Psoas muscle (tissue), 8 donors: ENCODE results near the gene GCKR. TPM values are rescaled to one million over a fixed set of nuclear protein-coding genes. Genes with fewer than 3 reads are reported as not detected.

Experiments
- ATAC-seq, 4 donors: fragments of 200-7000 bp; cut with Tn5 transposase; one replicate each; pipeline ENCODE4 v1.9.1; 2020; ENCODE audit warnings: moderate library complexity in 3 of 4, mild to moderate bottlenecking in 2 of 4
- DNase-seq, 2 donors: peaks; one replicate each; pipeline ENCODE4 v3.0.0-alpha.2; 2020
- H3K27ac ChIP-seq: fragments of 200-600 bp; one replicate; pipeline ENCODE4 v1.8.0; 2022
- H3K27me3 ChIP-seq, 3 donors: fragments of 200-600 bp in 1 of 3; one replicate each; pipeline versions ENCODE4 v1.6.1 to v1.8.0; 2013 to 2022; ENCODE audit warnings: low read length in 2 of 3, mild to moderate bottlenecking in 2 of 3, moderate library complexity in 1 of 3; ENCODE audit not compliant: insufficient read depth in 3 of 3
- H3K36me3 ChIP-seq, 2 donors: fragments of 200-600 bp in 1 of 2; one replicate each; pipeline versions ENCODE4 v1.6.1 to v1.8.0; 2013 to 2022; ENCODE audit warnings: low read depth in 1 of 2, mild to moderate bottlenecking in 1 of 2, moderate library complexity in 1 of 2; ENCODE audit not compliant: insufficient read depth in 1 of 2
- H3K4me1 ChIP-seq: fragments of 200-600 bp; one replicate; pipeline ENCODE4 v1.8.0; 2022
- H3K4me3 ChIP-seq: fragments of 200-600 bp; one replicate; pipeline ENCODE4 v1.8.0; 2022; ENCODE audit warnings: mild to moderate bottlenecking
- H3K9me3 ChIP-seq: fragments of 200-600 bp; one replicate; pipeline ENCODE4 v1.8.0; 2022
- CTCF ChIP-seq: fragments of 200-600 bp; IDR thresholded peaks from one replicate; pipeline ENCODE4 v1.8.0; 2022; ENCODE audit warnings: antibody characterized with exemption
- WGBS, 3 donors: extraction: QIAGEN DNeasy Blood & Tissue Kit; methylation state at CpG; one replicate each; pipeline versions ENCODE4 v1.1.6 to v1.1.7; 2013; 5-methylcytosine and 5-hydroxymethylcytosine counted together
- intact Hi-C, 2 donors: fragments of 100-400 bp; cut with DNase I; formaldehyde crosslinking; loops; one replicate each; pipeline versions ENCODE4 v1.11.0 to v1.14.2; 2022
- polyA plus RNA-seq, 3 donors: library from polyadenylated mRNA; stranded (reverse); fragments of 200-250 nt; gene quantifications; one replicate each; pipeline ENCODE4 v1.2.3, GENCODE V29; 2013
- total RNA-seq, 4 donors: library from RNA; stranded (reverse); fragmentation: NEBNext Ultra II Directional in 2 of 4; extraction: Animal tissue kit (Norgen Biotek cat#: 25700) in 2 of 4; gene quantifications; one replicate each; pipeline versions ENCODE4 v1.2.1 to v1.2.4, GENCODE V29; 2021 to 2023
- donor health status: healthy with polysubstance abuse.
- donor health status: DM: no; HTN: no; CAD: no; lungs with moderate emphysema.
- donor health status: Bipolar disorder and iron deficiency.
- donor health status: healthy.
- donor health status: DM: yes; HTN: yes; CAD: no.
- donor health status: DM: no; HTN: no; CAD: no.
- donor health status: DM: no; HTN: no; CAD: no.
- donor health status: DM: yes; HTN: yes; CAD: no.

The GCKR gene
- total and polyA plus RNA-seq, 7 donors, result 0.05 to 2.0 (median 1.0) TPM; not detected in 3

GRCh38 chr2:27571681-27572080 is 75.0 kb downstream of the GCKR start:
- WGBS, 3 donors, result 91 to 95% (median 93%) methylated on average over 1 of the region's 1 CpG
- H3K9me3 ChIP-seq, result peaks cover 3% of the 10 kb centered on the region
- no peak for TF ChIP-seq CTCF
- peaks cover 0 to 7% (median 3%) of the 10 kb centered on the region in 3 donors for H3K27me3 ChIP-seq
- H3K27ac ChIP-seq, result no peak overlapping the region
- H3K4me1 ChIP-seq, result no peaks in the 10 kb centered on the region
- H3K4me3 ChIP-seq, result no peak overlapping the region
- DNase-seq, result no peak
- ATAC-seq, result no peak
- intact Hi-C loops, result no loop called here
- no peaks in the 10 kb centered on the region for H3K36me3 ChIP-seq

DNA sequence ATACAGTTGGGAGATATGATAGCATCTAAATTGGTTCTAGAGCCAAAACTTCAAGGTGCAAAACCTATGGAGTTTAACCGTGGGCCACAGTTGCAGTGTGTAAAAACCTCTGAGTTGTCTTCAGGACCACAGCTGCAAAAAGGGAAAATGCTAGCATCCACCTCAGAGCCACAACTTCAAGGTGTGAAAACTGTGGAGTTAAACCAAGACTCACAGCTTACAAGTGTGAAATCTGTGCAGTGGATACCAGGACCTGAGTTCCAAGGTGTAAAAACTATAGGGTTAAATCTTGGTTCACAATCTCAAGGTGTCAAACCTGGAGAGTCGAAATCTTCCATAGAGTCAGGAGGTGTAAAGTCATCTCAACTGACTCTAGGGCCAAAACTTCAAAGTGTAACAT is 75.8 kb downstream of the GCKR start:
- H3K4me1 ChIP-seq, result no peaks in the 10 kb centered on the region
- WGBS, 3 donors, result 85 to 90% (median 87%) methylated on average over 2 of the region's 2 CpGs
- H3K27me3 ChIP-seq, result peaks cover 0 to 4% (median under 1%) of the 10 kb centered on the region in 3 donors
- no peak for TF ChIP-seq CTCF
- peaks cover 3% of the 10 kb centered on the region for H3K9me3 ChIP-seq
- H3K4me3 ChIP-seq, result no peak overlapping the region
- H3K27ac ChIP-seq, result no peak overlapping the region
- no peak for DNase-seq
- no peak for ATAC-seq
- H3K36me3 ChIP-seq, result no peaks in the 10 kb centered on the region
- intact Hi-C loops, result no loop called here

DNA sequence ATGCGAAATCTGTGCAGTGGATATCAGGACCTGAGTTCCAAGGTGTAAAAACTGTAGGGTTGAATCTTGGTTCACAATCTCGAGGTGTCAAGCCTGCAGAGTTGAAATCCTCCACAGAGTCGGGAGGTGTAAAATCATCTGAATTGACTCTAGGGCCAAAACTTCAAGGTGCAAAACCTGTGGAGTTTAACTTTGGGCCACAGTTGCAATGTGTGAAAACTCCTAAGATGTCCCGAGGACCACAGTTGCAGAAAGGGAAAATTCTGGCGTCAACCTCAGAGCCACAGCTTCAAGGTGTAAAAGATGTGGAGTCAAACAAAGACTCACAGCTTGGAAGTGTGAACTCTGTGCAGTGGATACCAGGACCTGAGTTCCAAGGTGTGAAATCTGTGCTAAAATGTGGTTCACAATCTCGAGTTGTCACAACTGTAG is 76.4 kb downstream of the GCKR start:
- no peak for TF ChIP-seq CTCF
- Histone ChIP-seq H3K4me3 (no peak overlapping the region), H3K27me3 (no peaks in the 10 kb centered on the region), H3K36me3 (no peaks in the 10 kb centered on the region), H3K9me3 (peaks cover 6% of the 10 kb centered on the region), H3K27ac (no peak overlapping the region), H3K4me1 (no peaks in the 10 kb centered on the region)
- ATAC-seq (no peak), DNase-seq (no peak)
- WGBS, 3 donors, result 66 to 75% (median 68%) methylated on average over 6 of the region's 6 CpGs
- intact Hi-C loops, result no loop called here

Other genes starting within 250 kb of the GCKR start
- under 1 TPM in 3 of 4 donors, not detected in 1; 0.10 to 0.92 (median 0.34) TPM for gene SLC30A3, start 233.8 kb upstream of the GCKR start, total RNA-seq
- under 1 TPM; 0.03 to 0.16 (median 0.09) TPM for gene SLC30A3, start 233.8 kb upstream of the GCKR start, polyA plus RNA-seq
- not detected for gene DNAJC5G, start 221.4 kb upstream of the GCKR start, total RNA-seq
- not detected for gene DNAJC5G, start 221.4 kb upstream of the GCKR start, polyA plus RNA-seq
- 100 to 1,000 TPM; 387 to 784 (median 462) TPM for gene TRIM54, start 214.4 kb upstream of the GCKR start, total RNA-seq
- gene TRIM54, start 214.4 kb upstream of the GCKR start, polyA plus RNA-seq, result 100 to 1,000 TPM; 136 to 315 (median 282) TPM
- gene UCN, start 188.4 kb upstream of the GCKR start, total RNA-seq, result under 1 TPM in 1 of 4 donors, not detected in 3; 0.46 TPM
- gene UCN, start 188.4 kb upstream of the GCKR start, polyA plus RNA-seq, result 1 to 10 TPM in 1 of 3 donors, under 1 TPM in 2; 0.26 to 3.6 (median 0.44) TPM
- 10 to 100 TPM; 11.9 to 20.9 (median 14.9) TPM for gene MPV17, start 173.7 kb upstream of the GCKR start, total RNA-seq
- 10 to 100 TPM; 13.1 to 29.0 (median 14.5) TPM for gene MPV17, start 173.7 kb upstream of the GCKR start, polyA plus RNA-seq
- 10 to 100 TPM; 17.5 to 44.9 (median 31.1) TPM for gene GTF3C2, start 140.1 kb upstream of the GCKR start, total RNA-seq
- gene GTF3C2, start 140.1 kb upstream of the GCKR start, polyA plus RNA-seq, result 10 to 100 TPM; 21.6 to 49.4 (median 24.2) TPM
- 10 to 100 TPM; 36.6 to 61.0 (median 56.3) TPM for gene EIF2B4, start 126.5 kb upstream of the GCKR start, total RNA-seq
- gene EIF2B4, start 126.5 kb upstream of the GCKR start, polyA plus RNA-seq, result 10 to 100 TPM; 56.1 to 72.9 (median 71.1) TPM
- gene SNX17, start 126.2 kb upstream of the GCKR start, total RNA-seq, result 10 to 100 TPM; 53.9 to 73.9 (median 57.3) TPM
- gene SNX17, start 126.2 kb upstream of the GCKR start, polyA plus RNA-seq, result 10 to 100 TPM; 50.1 to 96.4 (median 94.0) TPM
- 10 to 100 TPM in 2 of 4 donors, 1 to 10 TPM in 2; 5.8 to 14.6 (median 8.7) TPM for gene ZNF513, start 116.1 kb upstream of the GCKR start, total RNA-seq
- 10 to 100 TPM; 10.2 to 11.5 (median 10.7) TPM for gene ZNF513, start 116.1 kb upstream of the GCKR start, polyA plus RNA-seq
- gene PPM1G, start 87.2 kb upstream of the GCKR start, total RNA-seq, result 10 to 100 TPM; 44.0 to 83.6 (median 68.4) TPM
- gene PPM1G, start 87.2 kb upstream of the GCKR start, polyA plus RNA-seq, result 100 to 1,000 TPM in 2 of 3 donors, 10 to 100 TPM in 1; 83.4 to 167 (median 127) TPM
- 100 to 1,000 TPM in 2 of 4 donors, 10 to 100 TPM in 2; 83.8 to 138 (median 103) TPM for gene NRBP1, start 68.2 kb upstream of the GCKR start, total RNA-seq
- gene NRBP1, start 68.2 kb upstream of the GCKR start, polyA plus RNA-seq, result 100 to 1,000 TPM; 120 to 238 (median 151) TPM
- 1 to 10 TPM in 3 of 4 donors, not detected in 1; 1.5 to 2.2 (median 1.7) TPM for gene KRTCAP3, start 54.5 kb upstream of the GCKR start, total RNA-seq
- gene KRTCAP3, start 54.5 kb upstream of the GCKR start, polyA plus RNA-seq, result 1 to 10 TPM in 1 of 3 donors, under 1 TPM in 2; 0.26 to 1.7 (median 0.39) TPM
- gene IFT172, start 7.1 kb upstream of the GCKR start, total RNA-seq, result 10 to 100 TPM in 1 of 4 donors, 1 to 10 TPM in 3; 4.4 to 10.1 (median 5.9) TPM
- gene IFT172, start 7.1 kb upstream of the GCKR start, polyA plus RNA-seq, result 1 to 10 TPM; 6.0 to 9.5 (median 7.5) TPM
- 10 to 100 TPM in 1 of 4 donors, 1 to 10 TPM in 3; 1.9 to 38.1 (median 3.0) TPM for gene FNDC4, start 1.6 kb upstream of the GCKR start, total RNA-seq
- gene FNDC4, start 1.6 kb upstream of the GCKR start, polyA plus RNA-seq, result 10 to 100 TPM in 2 of 3 donors, 1 to 10 TPM in 1; 1.7 to 23.2 (median 10.9) TPM
- 10 to 100 TPM in 3 of 4 donors, 1 to 10 TPM in 1; 6.0 to 17.0 (median 12.8) TPM for gene ZNF512, start 86.2 kb downstream of the GCKR start, total RNA-seq
- 1 to 10 TPM; 5.1 to 9.4 (median 9.3) TPM for gene ZNF512, start 86.2 kb downstream of the GCKR start, polyA plus RNA-seq
- gene CCDC121, start 132.2 kb downstream of the GCKR start, total RNA-seq, result 1 to 10 TPM in 3 of 4 donors, under 1 TPM in 1; 0.98 to 4.8 (median 2.6) TPM
- gene CCDC121, start 132.2 kb downstream of the GCKR start, polyA plus RNA-seq, result 10 to 100 TPM in 1 of 3 donors, 1 to 10 TPM in 2; 1.3 to 10.3 (median 1.6) TPM
- 10 to 100 TPM; 24.2 to 28.5 (median 26.2) TPM for gene GPN1, start 132.2 kb downstream of the GCKR start, total RNA-seq
- gene GPN1, start 132.2 kb downstream of the GCKR start, polyA plus RNA-seq, result 10 to 100 TPM; 24.8 to 57.1 (median 42.8) TPM
- 10 to 100 TPM; 17.1 to 25.0 (median 22.1) TPM for gene SUPT7L, start 166.8 kb downstream of the GCKR start, total RNA-seq
- gene SUPT7L, start 166.8 kb downstream of the GCKR start, polyA plus RNA-seq, result 10 to 100 TPM; 17.1 to 33.8 (median 21.1) TPM
- gene SLC4A1AP, start 167.1 kb downstream of the GCKR start, total RNA-seq, result 10 to 100 TPM; 21.1 to 28.4 (median 26.0) TPM
- 10 to 100 TPM; 20.5 to 44.8 (median 28.3) TPM for gene SLC4A1AP, start 167.1 kb downstream of the GCKR start, polyA plus RNA-seq